ENCODE data around the gene ZNF3.

The ZNF3 gene

GRCh38 chr7:100088621-100089457 is 7.3 kb upstream of the ZNF3 start, which contains the start of gene COPS6:
COPS6 (plus strand) TSS chr7:100088969; CDS start chr7:100088991, 22 bp downstream.
- peak; percentile 78 for DNase-seq (ENCODE audit: low read depth, low spot score)

GRCh38 chr7:100088095-100088620 is 6.6 kb upstream of the ZNF3 start:
- DNase-seq (ENCODE audit: low read depth, low spot score), result no peak

- peak; percentile 63 for DNase-seq (ENCODE audit: low read depth, low spot score)
These were observed 5.7 kb upstream of the ZNF3 start for GRCh38 chr7:100087055-100087750.

- no peak for DNase-seq (ENCODE audit: low read depth, low spot score)
These were observed 4.0 kb upstream of the ZNF3 start for GRCh38 chr7:100085515-100085914.

GRCh38 chr7:100082978-100083377 is 1.5 kb upstream of the ZNF3 start:
- DNase-seq (ENCODE audit: low read depth, low spot score), result no peak

GRCh38 chr7:100080907-100081534 is 502 bp downstream of the ZNF3 start:
- DNase-seq (ENCODE audit: low read depth, low spot score), result peak; percentile 47

- no peak for DNase-seq (ENCODE audit: low read depth, low spot score)
These were observed 2.4 kb downstream of the ZNF3 start for GRCh38 chr7:100079024-100079560.

GRCh38 chr7:100077205-100077604 is 4.3 kb downstream of the ZNF3 start:
- no peak for DNase-seq (ENCODE audit: low read depth, low spot score)

GRCh38 chr7:100075418-100075817 is 6.1 kb downstream of the ZNF3 start:
- no peak for DNase-seq (ENCODE audit: low read depth, low spot score)

GRCh38 chr7:100074841-100075240 is 6.7 kb downstream of the ZNF3 start:
- DNase-seq (ENCODE audit: low read depth, low spot score), result no peak

- DNase-seq (ENCODE audit: low read depth, low spot score), result no peak
These were observed 9.1 kb downstream of the ZNF3 start for GRCh38 chr7:100072462-100072861.

GRCh38 chr7:100071018-100071723 is 10.4 kb downstream of the ZNF3 start:
- no peak for DNase-seq (ENCODE audit: low read depth, low spot score)

- DNase-seq (ENCODE audit: low read depth, low spot score), result no peak
These were observed 11.5 kb downstream of the ZNF3 start for GRCh38 chr7:100069991-100070390.

- DNase-seq (ENCODE audit: low read depth, low spot score), result no peak
These were observed 14.6 kb downstream of the ZNF3 start for GRCh38 chr7:100066953-100067352.

- DNase-seq (ENCODE audit: low read depth, low spot score), result peak; percentile 49
These were observed 15.9 kb downstream of the ZNF3 start for GRCh38 chr7:100065452-100066186.

GRCh38 chr7:100064162-100064561 is 17.4 kb downstream of the ZNF3 start:
- no peak for DNase-seq (ENCODE audit: low read depth, low spot score)

- DNase-seq (ENCODE audit: low read depth, low spot score), result no peak
These were observed 18.1 kb downstream of the ZNF3 start for GRCh38 chr7:100063376-100063775.

- DNase-seq (ENCODE audit: low read depth, low spot score), result no peak
These were observed 19.9 kb downstream of the ZNF3 start for GRCh38 chr7:100061518-100062193.

GRCh38 chr7:100059251-100059739 is 22.2 kb downstream of the ZNF3 start:
- no peak for DNase-seq (ENCODE audit: low read depth, low spot score)

- DNase-seq (ENCODE audit: low read depth, low spot score), result no peak
These were observed 24.5 kb downstream of the ZNF3 start for GRCh38 chr7:100057006-100057405.

Data from ELF-1 (cell line).